PC-9 (cell line): Measurements from ENCODE around the gene SOAT2. TPM values are rescaled to one million over a fixed set of nuclear protein-coding genes. Genes with fewer than 3 reads are reported as not detected.

Experiments used
- BruUV-seq: library from RNA; stranded (reverse); fragments of 400-500 nt; replicated peaks from 2 replicates; lab custom pipeline; 2021; lab: Mats Ljungman, UMichigan
- CTCF ChIA-PET: fragments of 300-600 bp; sonication (Branson Sonifier 250); formaldehyde crosslinking; loops from one replicate; lab custom pipeline; 2022; ENCODE audit warnings: antibody characterized with exemption; lab: Charles Lee
- POLR2A ChIA-PET: fragments of 300-600 bp; sonication (Branson Sonifier 250); formaldehyde crosslinking; loops from one replicate; lab custom pipeline; 2022; ENCODE audit warnings: antibody characterized with exemption; ENCODE audit not compliant: unreplicated experiment; lab: Charles Lee
- DNase-seq, 2 experiments: peaks; one replicate each; pipeline versions ENCODE4 v3.0.0 to v3.0.0-alpha.2; 2015 to 2022; ENCODE audit warnings: mixed read lengths in 1 of 2
- H2AFZ ChIP-seq: fragments of 200-600 bp; sonication (generic); 2 replicates; pipeline ENCODE4 v1.8.1; 2017; ENCODE audit warnings: antibody characterized with exemption
- H3F3A ChIP-seq: fragments of 200-600 bp; sonication (generic); 2 replicates; pipeline ENCODE4 v1.8.1; 2017; ENCODE audit warnings: antibody characterized with exemption, mild to moderate bottlenecking, low read depth; ENCODE audit not compliant: insufficient read depth
- H3K27ac ChIP-seq: fragments of 200-600 bp; sonication (generic); 2 replicates; pipeline ENCODE4 v1.6.1; 2016; ENCODE audit warnings: mixed run types
- H3K27me3 ChIP-seq: fragments of 200-600 bp; sonication (generic); 2 replicates; pipeline ENCODE4 v1.6.1; 2016; ENCODE audit warnings: low read depth, mixed run types; ENCODE audit not compliant: insufficient read depth
- H3K36me3 ChIP-seq: fragments of 200-600 bp; sonication (generic); 2 replicates; pipeline ENCODE4 v1.6.1; 2016; ENCODE audit warnings: low read depth, mixed run types
- H3K4me1 ChIP-seq: fragments of 200-600 bp; sonication (generic); replicated peaks from 2 replicates; pipeline ENCODE4 v1.6.1; 2016; ENCODE audit warnings: mixed run types; ENCODE audit not compliant: insufficient read depth
- H3K4me2 ChIP-seq: fragments of 200-600 bp; sonication (generic); 2 replicates; pipeline ENCODE4 v1.6.1; 2017; ENCODE audit warnings: mixed run types
- H3K4me3 ChIP-seq: fragments of 200-600 bp; sonication (generic); 2 replicates; pipeline ENCODE4 v1.6.1; 2016; ENCODE audit warnings: mixed run types
- H3K79me2 ChIP-seq: fragments of 200-600 bp; sonication (generic); 2 replicates; pipeline ENCODE4 v1.6.1; 2017; ENCODE audit warnings: low read depth, mixed run types
- H3K9me2 ChIP-seq: fragments of 200-600 bp; sonication (generic); 2 replicates; pipeline ENCODE4 v1.8.1; 2017; ENCODE audit warnings: mild to moderate bottlenecking; ENCODE audit not compliant: insufficient read depth
- H3K9me3 ChIP-seq: fragments of 200-600 bp; sonication (generic); 2 replicates; pipeline ENCODE4 v1.8.1; 2016; ENCODE audit warnings: low read depth; ENCODE audit not compliant: insufficient read depth
- H4K20me1 ChIP-seq: fragments of 200-600 bp; sonication (generic); 2 replicates; pipeline ENCODE4 v1.8.1; 2017; ENCODE audit not compliant: insufficient read depth
- EZH2 ChIP-seq: fragments of 200-600 bp; sonication (generic); IDR thresholded peaks from 2 replicates; pipeline ENCODE4 v1.8.0; 2017; ENCODE audit warnings: antibody characterized with exemption, low read depth
- intact Hi-C: fragments of 100-400 bp; cut with micrococcal nuclease; formaldehyde crosslinking; loops from one replicate; pipeline ENCODE4 v1.10.0; 2022; ENCODE audit not compliant: unreplicated experiment
- total RNA-seq: library from RNA; stranded (reverse); gene quantifications from 2 replicates; pipeline ENCODE4 v1.2.3, GENCODE V29; 2021
- TF ChIP-seq, protein P1 (sequence below): fragments of 200-600 bp; sonication (generic); conservative IDR thresholded peaks from 2 replicates; pipeline ENCODE4 v1.6.1; 2017; ENCODE audit warnings: mixed run types, antibody characterized with exemption, mild to moderate bottlenecking, moderate library complexity

SOAT2 gene
- total RNA-seq, 1 experiment from 2014 or later: 0.79 TPM

- Histone ChIP-seq H4K20me1 (no peaks in the 10 kb centered on the region), H3K79me2 (peaks cover 18% of the 10 kb centered on the region; the same call in 1 of the 2 replicates), H3K9me3 (no peaks in the 10 kb centered on the region), H3K36me3 (no peaks in the 10 kb centered on the region), H3K27me3 (no peaks in the 10 kb centered on the region), H3K9me2 (no peaks in the 10 kb centered on the region), H3K4me3 (peak overlapping the region; percentile 94), H3F3A (peaks cover 28% of the 10 kb centered on the region), H3K4me1 (peaks cover 25% of the 10 kb centered on the region), H3K4me2 (peak overlapping the region; percentile 94), H2AFZ (peak overlapping the region; percentile 94), H3K27ac (peak overlapping the region; percentile 80)
- TF ChIP-seq EZH2: no peak
- TF ChIP-seq, protein P1, sequence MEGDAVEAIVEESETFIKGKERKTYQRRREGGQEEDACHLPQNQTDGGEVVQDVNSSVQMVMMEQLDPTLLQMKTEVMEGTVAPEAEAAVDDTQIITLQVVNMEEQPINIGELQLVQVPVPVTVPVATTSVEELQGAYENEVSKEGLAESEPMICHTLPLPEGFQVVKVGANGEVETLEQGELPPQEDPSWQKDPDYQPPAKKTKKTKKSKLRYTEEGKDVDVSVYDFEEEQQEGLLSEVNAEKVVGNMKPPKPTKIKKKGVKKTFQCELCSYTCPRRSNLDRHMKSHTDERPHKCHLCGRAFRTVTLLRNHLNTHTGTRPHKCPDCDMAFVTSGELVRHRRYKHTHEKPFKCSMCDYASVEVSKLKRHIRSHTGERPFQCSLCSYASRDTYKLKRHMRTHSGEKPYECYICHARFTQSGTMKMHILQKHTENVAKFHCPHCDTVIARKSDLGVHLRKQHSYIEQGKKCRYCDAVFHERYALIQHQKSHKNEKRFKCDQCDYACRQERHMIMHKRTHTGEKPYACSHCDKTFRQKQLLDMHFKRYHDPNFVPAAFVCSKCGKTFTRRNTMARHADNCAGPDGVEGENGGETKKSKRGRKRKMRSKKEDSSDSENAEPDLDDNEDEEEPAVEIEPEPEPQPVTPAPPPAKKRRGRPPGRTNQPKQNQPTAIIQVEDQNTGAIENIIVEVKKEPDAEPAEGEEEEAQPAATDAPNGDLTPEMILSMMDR: 0 out of 2 replicates have a peak, but pooled peaks have one; percentile 36
- TSS peak; percentile 68 for BruUV-seq
- ChIA-PET POLR2A (interaction anchor here (0.6 to 2.1 kb wide), 18 partner anchors 12 to 1120 kb away, joined by 3 to 26 read pairs (median 7); partner anchors contain the start of genes CSAD, TARBP2 and ZNF740), CTCF (interaction anchor here (0.6 to 2.7 kb wide), 6 partner anchors 13 to 242 kb away, joined by 3 to 16 read pairs (median 5); partner anchors contain the start of genes AAAS and IGFBP6)
- DNase-seq: no peak
- intact Hi-C loops: loop anchor here (2.0 kb wide), 2 partner anchors 20 to 30 kb away; no protein-coding TSS in a partner anchor
Measured at GRCh38 chr12:53078425-53079225, 24.7 kb upstream of the SOAT2 start.

- ChIA-PET CTCF (interaction anchor here (0.6 to 2.7 kb wide), 5 partner anchors 14 to 242 kb away, joined by 4 to 16 read pairs (median 5); partner anchors contain the start of genes AAAS and IGFBP6), POLR2A (interaction anchor here (0.5 to 2.1 kb wide), 20 partner anchors 13 to 1119 kb away, joined by 3 to 26 read pairs (median 7); partner anchors contain the start of genes CSAD, TARBP2 and ZNF740)
- Histone ChIP-seq H3K9me2 (no peaks in the 10 kb centered on the region), H3K4me1 (peaks cover 25% of the 10 kb centered on the region), H3K79me2 (peaks cover 18% of the 10 kb centered on the region; the same call in 1 of the 2 replicates), H3K9me3 (no peaks in the 10 kb centered on the region), H3K4me2 (peak within 1 kb of the TSS; percentile 100), H2AFZ (peak within 1 kb of the TSS; percentile 94), H3K4me3 (peak within 1 kb of the TSS; percentile 94), H3F3A (peaks cover 28% of the 10 kb centered on the region), H4K20me1 (no peaks in the 10 kb centered on the region), H3K27me3 (no peaks in the 10 kb centered on the region), H3K36me3 (no peaks in the 10 kb centered on the region), H3K27ac (peak within 1 kb of the TSS; percentile 80)
- intact Hi-C loops: loop anchor here (2.0 kb wide), 2 partner anchors 19 to 31 kb away; no protein-coding TSS in a partner anchor
- peak; percentile 91 to 99 for DNase-seq
- TF ChIP-seq, protein P1: no peak
- no peak for TF ChIP-seq EZH2
- TSS peak; percentile 94 for BruUV-seq
Measured at GRCh38 chr12:53079226-53080117, 23.8 kb upstream of the SOAT2 start, which contains the start of gene SPRYD3. Gene SPRYD3, minus strand, starts transcription at chr12:53079390. Its CDS starts 57 bp downstream, at chr12:53079333.
